ENCODE measurements around the gene CENPS. TPM values are rescaled to one million over a fixed set of nuclear protein-coding genes. Genes with fewer than 3 reads are reported as not detected.
"Not testable (repeated sequence)": the region's sequence is repeated elsewhere in the genome, so short reads cannot be mapped to it uniquely, and the experiment has no call there.

Gene CENPS
- total RNA-seq, 1 donor from 2014 or later = 15.2 TPM

DNA sequence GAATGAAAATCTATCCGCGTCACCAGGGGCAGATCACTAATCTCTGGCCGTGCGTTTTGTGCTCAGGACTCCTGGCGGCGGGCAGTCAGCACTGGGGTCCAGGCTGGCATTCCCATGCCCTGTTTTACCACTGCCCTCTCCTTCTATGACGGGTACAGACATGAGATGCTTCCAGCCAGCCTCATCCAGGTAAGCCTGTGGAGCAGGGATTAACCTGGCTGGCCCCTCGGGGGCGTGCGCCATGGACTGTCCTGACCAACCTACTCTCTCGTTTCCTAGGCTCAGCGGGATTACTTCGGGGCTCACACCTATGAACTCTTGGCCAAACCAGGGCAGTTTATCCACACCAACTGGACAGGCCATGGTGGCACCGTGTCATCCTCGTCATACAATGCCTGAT is 10.9 kb upstream of the CENPS start:
- no peaks in the 10 kb centered on the region for H3K9me3 Mint-ChIP-seq
- ChIA-PET POLR2A (no interaction called here), CTCF (no interaction called here)
- H3K36me3 Mint-ChIP-seq (ENCODE audit: low read depth) = peaks cover 60% of the 10 kb centered on the region
- TF ChIP-seq CTCF (IDR thresholded peaks at IDR 0.05) = no peak
- peaks cover 4% of the 10 kb centered on the region for H3K4me1 Mint-ChIP-seq
- H3K4me3 Mint-ChIP-seq = no peak overlapping the region
- DNase-seq (no peak), ATAC-seq (ENCODE audit: low read depth) (no peak)
- no peak overlapping the region for H3K27ac Mint-ChIP-seq
- intact Hi-C loops (cut with micrococcal nuclease) = no loop called here
- no peaks in the 10 kb centered on the region for H3K27me3 Mint-ChIP-seq

DNA sequence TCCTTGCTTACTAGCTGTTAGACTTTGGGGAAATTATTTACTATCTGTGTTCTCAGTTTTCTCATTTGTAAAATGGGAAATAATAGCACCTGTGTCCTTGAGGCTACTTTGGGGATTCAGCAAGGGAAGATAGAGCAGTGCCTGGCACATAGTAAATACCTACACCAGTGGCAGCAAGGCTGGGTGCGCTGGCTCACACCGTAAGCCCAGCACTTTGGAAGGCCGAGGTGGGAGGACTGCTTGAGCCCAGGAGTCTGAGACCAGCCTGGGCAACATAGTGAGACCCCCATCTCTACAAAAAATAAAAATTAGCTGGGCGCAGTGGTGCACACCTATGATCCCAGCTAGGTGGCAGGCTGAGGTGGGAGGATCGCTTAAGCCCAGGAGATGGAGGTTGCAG is 8.6 kb upstream of the CENPS start:
- H3K4me1 Mint-ChIP-seq = no peaks in the 10 kb centered on the region
- intact Hi-C loops (cut with micrococcal nuclease) = no loop called here
- H3K36me3 Mint-ChIP-seq (ENCODE audit: low read depth) = peaks cover 44% of the 10 kb centered on the region
- CTCF ChIA-PET = no interaction called here
- no peak for DNase-seq
- no peak overlapping the region for H3K4me3 Mint-ChIP-seq
- POLR2A ChIA-PET = no interaction called here
- TF ChIP-seq CTCF (IDR thresholded peaks at IDR 0.05) = no peak
- ATAC-seq (ENCODE audit: low read depth) = no peak
- no peaks in the 10 kb centered on the region for H3K9me3 Mint-ChIP-seq
- no peaks in the 10 kb centered on the region for H3K27me3 Mint-ChIP-seq
- no peak overlapping the region for H3K27ac Mint-ChIP-seq

DNA sequence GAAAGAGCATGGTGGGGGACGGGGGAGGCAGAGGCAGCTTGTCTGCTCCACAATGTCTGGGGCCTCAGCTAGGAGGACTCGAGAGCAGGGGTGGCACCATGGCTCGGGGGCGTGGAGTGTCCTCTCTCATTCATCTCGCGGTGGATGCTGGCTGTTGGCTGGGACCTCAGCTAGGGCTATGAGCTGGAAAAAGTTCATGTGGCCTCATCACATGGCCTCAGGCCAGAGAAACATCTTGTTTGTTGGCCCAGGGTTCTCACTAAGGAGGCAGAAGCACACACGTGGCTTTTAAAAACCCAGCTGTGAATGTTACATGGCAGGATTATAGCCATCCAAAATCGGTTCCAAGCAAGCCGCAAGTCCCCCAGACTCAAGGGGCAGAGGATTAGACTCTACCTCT is 6.2 kb upstream of the CENPS start:
- intact Hi-C loops (cut with micrococcal nuclease) = no loop called here

GRCh38 chr1:10424651-10425050 is 5.6 kb upstream of the CENPS start:
- H3K27me3 Mint-ChIP-seq = no peaks in the 10 kb centered on the region
- no peaks in the 10 kb centered on the region for H3K9me3 Mint-ChIP-seq
- H3K27ac Mint-ChIP-seq = no peak overlapping the region
- TF ChIP-seq CTCF (IDR thresholded peaks at IDR 0.05) = no peak
- ATAC-seq (ENCODE audit: low read depth) (no peak), DNase-seq (no peak)
- CTCF ChIA-PET = no interaction called here
- H3K4me3 Mint-ChIP-seq = no peak overlapping the region
- peaks cover 16% of the 10 kb centered on the region for H3K36me3 Mint-ChIP-seq (ENCODE audit: low read depth)
- POLR2A ChIA-PET = no interaction called here
- peaks cover 4% of the 10 kb centered on the region for H3K4me1 Mint-ChIP-seq
- intact Hi-C loops (cut with micrococcal nuclease) = no loop called here

More for the DNA sequence above, 6.2 kb upstream of the CENPS start:
- Mint-ChIP-seq H3K27ac (no peak overlapping the region), H3K27me3 (no peaks in the 10 kb centered on the region), H3K36me3 (ENCODE audit: low read depth) (peaks cover 22% of the 10 kb centered on the region), H3K9me3 (no peaks in the 10 kb centered on the region), H3K4me3 (no peak overlapping the region), H3K4me1 (peaks cover 2% of the 10 kb centered on the region)
- TF ChIP-seq CTCF (IDR thresholded peaks at IDR 0.05) = no peak
- ChIA-PET POLR2A (no interaction called here), CTCF (no interaction called here)
- DNase-seq (no peak), ATAC-seq (ENCODE audit: low read depth) (no peak)

- H3K9me3 Mint-ChIP-seq; H3K36me3 Mint-ChIP-seq (ENCODE audit: low read depth); CTCF ChIA-PET; H3K27me3 Mint-ChIP-seq; H3K4me3 Mint-ChIP-seq; intact Hi-C loops (cut with micrococcal nuclease); H3K27ac Mint-ChIP-seq; DNase-seq; ATAC-seq (ENCODE audit: low read depth); POLR2A ChIA-PET: not testable (repeated sequence)
- peaks cover 14% of the 10 kb centered on the region for H3K4me1 Mint-ChIP-seq
Measured at GRCh38 chr1:10425826-10426534, 4.3 kb upstream of the CENPS start.

- POLR2A ChIA-PET; H3K4me3 Mint-ChIP-seq; DNase-seq; CTCF ChIA-PET; intact Hi-C loops (cut with micrococcal nuclease); ATAC-seq (ENCODE audit: low read depth); H3K27me3 Mint-ChIP-seq; H3K9me3 Mint-ChIP-seq; H3K27ac Mint-ChIP-seq; H3K36me3 Mint-ChIP-seq (ENCODE audit: low read depth): not testable (repeated sequence)
- peaks cover 19% of the 10 kb centered on the region for H3K4me1 Mint-ChIP-seq
Measured at GRCh38 chr1:10426535-10426848, 3.7 kb upstream of the CENPS start.
